SW 1271 (cell line): ENCODE results near the gene LRRC57.

ENCODE experiments used
- DNase-seq, 2 experiments: peaks; one replicate each; lab custom pipeline; 2025; lab: John Stamatoyannopoulos, UW

LRRC57 gene

GRCh38 chr15:42549741-42550392 lies 1.3 kb upstream of the LRRC57 start:
- DNase-seq, result no peak

- DNase-seq, result peak in 1 of 2 experiments; percentile 47
These were observed 469 bp upstream of the LRRC57 start for GRCh38 chr15:42549032-42549491.

- DNase-seq, result no peak
These were observed 710 bp downstream of the LRRC57 start for GRCh38 chr15:42547918-42548248.

GRCh38 chr15:42544853-42545629 lies 3.6 kb downstream of the LRRC57 start:
- DNase-seq, result no peak

- no peak for DNase-seq
These were observed 15.3 kb downstream of the LRRC57 start for GRCh38 chr15:42533246-42533645.

GRCh38 chr15:42528970-42529369 lies 19.6 kb downstream of the LRRC57 start:
- DNase-seq, result no peak

GRCh38 chr15:42523331-42523730 lies 25.3 kb downstream of the LRRC57 start:
- no peak for DNase-seq

GRCh38 chr15:42511007-42511391 lies 37.6 kb downstream of the LRRC57 start:
- DNase-seq, result peak in 1 of 2 experiments; percentile 16

GRCh38 chr15:42510258-42511006 lies 38.2 kb downstream of the LRRC57 start:
- DNase-seq, result no peak

GRCh38 chr15:42508263-42508690 lies 40.3 kb downstream of the LRRC57 start:
- DNase-seq, result no peak

- DNase-seq, result no peak
These were observed 41.1 kb downstream of the LRRC57 start for GRCh38 chr15:42507514-42507913.

- no peak for DNase-seq
These were observed 44.0 kb downstream of the LRRC57 start for GRCh38 chr15:42504631-42505030.

- DNase-seq, result no peak
These were observed 44.8 kb downstream of the LRRC57 start for GRCh38 chr15:42503825-42504224.

GRCh38 chr15:42502477-42502876 lies 46.1 kb downstream of the LRRC57 start:
- no peak for DNase-seq

GRCh38 chr15:42499858-42500609 lies 48.6 kb downstream of the LRRC57 start:
- no peak for DNase-seq

- no peak for DNase-seq
These were observed 50.2 kb downstream of the LRRC57 start for GRCh38 chr15:42498212-42499068.

- DNase-seq, result peak; percentile 71 to 85
These were observed 53.0 kb downstream of the LRRC57 start, which contains the start of gene SNAP23 for GRCh38 chr15:42495361-42496212. SNAP23 (plus strand) TSS chr15:42495634; CDS start chr15:42511847, 16,213 bp downstream.

GRCh38 chr15:42494998-42495360 lies 53.6 kb downstream of the LRRC57 start:
- peak in 1 of 2 experiments; percentile 26 for DNase-seq

- no peak for DNase-seq
These were observed 54.9 kb downstream of the LRRC57 start for GRCh38 chr15:42493679-42494078.
